GM12892 (cell line): ENCODE results near the gene AVPR2.

ENCODE experiments used
- DNase-seq: peaks from one replicate; pipeline ENCODE4 v3.0.0; 2011; ENCODE audit not compliant: insufficient read length
- FAIRE-seq: peaks from 2 replicates; lab custom pipeline; 2011; peaks lifted over from hg19 to GRCh38; lab: Jason Lieb, UNC
- POLR2A ChIP-seq: IDR thresholded peaks from 2 replicates; pipeline ENCODE4 v1.6.1; 2011; ENCODE audit warnings: low read depth, low read length, control low read depth
- POLR2AphosphoS5 ChIP-seq: IDR thresholded peaks from 2 replicates; pipeline ENCODE4 v1.6.1; 2011; ENCODE audit warnings: low read depth, low read length, control low read depth
- TAF1 ChIP-seq: IDR thresholded peaks from 2 replicates; pipeline ENCODE4 v1.6.1; 2011; ENCODE audit warnings: low read depth, mild to moderate bottlenecking, control low read depth, low read length, borderline replicate concordance

The AVPR2 gene

DNA sequence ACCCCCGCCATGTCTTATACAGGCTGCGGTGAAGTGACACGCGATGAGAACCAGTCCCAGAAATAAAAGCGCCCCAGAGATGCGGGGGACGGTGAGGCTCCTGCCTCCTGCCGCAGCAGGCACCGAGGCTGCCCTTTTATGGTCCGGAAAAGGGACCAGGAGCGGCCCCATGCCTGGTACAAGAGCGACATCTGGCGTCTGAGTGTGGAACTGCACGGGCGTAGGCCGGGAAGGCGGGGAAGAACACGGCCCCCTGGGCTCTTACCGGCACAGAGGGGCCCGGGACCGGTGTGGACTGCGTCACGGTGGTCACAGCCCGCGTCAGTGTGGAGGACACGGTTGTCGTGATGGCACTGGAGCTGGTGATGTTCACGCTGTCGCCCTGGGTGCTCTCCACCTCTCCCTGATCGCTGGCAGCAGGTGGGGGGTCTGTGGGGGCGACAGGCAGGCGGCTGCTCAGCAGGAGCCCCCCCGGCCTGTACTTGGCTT, 48.9 kb downstream of the AVPR2 start:
- FAIRE-seq (peak; percentile 95), DNase-seq (peak; percentile 96)
- TF ChIP-seq TAF1 (no peak), POLR2AphosphoS5 (0 out of 2 replicates have a peak, but pooled peaks have one; percentile 29)

DNA sequence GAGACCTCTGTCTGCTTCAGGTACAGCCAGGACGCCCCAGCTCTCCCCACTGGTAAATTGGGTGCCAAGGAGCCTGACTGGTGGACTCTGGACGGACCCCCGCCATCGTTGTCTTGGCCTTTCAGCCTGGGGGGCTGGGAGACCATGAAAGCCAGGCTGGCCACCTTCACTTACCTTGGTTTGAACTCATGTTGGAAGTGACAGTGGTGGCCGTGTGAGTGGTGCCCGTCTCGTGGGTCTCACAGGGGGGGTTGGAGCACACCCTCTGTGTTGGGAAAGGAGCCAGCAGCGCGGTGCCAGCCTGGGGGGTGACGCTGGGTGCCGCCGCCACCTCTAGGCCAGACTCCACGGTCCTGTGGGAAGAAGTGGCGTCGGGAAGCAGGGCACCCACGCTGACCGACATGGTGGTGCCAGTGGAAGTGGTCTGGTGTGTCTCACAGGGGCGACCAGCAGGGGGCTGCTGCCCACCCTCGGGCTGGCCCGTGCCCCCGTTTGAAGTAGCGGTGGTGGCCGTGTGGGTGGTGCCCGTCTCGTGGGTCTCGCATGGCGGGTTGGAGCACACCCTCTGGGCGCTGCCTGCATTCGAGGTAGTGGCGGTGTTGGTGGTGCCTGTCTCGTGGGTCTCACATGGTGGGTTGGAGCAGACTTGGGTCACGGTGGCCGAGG, 49.6 kb downstream of the AVPR2 start:
- DNase-seq (no peak), FAIRE-seq (no peak)
- TF ChIP-seq POLR2AphosphoS5 (no peak), POLR2A (0 out of 2 replicates have a peak, but pooled peaks have one; percentile 46)

DNA sequence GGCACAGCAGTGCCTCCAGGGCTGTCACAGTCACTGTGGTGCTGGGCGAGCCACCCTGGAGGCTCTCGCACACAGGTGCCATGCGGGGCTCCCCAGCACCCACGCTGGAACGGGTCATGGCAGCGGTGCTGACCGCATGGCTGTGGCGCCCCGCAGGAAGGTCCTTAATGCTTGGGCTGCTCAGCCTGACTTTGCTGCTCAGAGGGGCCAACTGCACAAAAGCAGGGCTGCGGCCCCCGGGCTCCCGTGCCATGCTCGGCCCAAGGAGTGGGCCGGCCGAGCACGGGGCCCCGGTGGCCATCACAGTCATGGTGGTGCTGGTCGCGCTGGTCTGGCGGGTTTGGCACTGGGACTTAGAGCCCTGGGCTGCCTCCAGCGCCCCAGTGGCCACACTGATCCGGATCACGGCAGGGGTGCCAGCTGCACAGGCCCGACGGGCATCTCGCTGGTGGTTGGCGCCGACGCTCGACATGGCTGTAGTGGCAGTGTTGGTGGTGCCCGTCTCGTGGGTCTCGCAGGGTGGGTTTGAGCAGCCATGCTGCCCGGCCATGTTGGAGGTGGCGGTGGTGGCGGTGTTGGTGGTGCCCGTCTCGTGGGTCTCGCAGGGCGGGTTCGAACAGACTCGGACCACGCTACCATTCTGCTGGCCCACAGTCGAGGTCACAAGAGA, 50.2 kb downstream of the AVPR2 start:
- DNase-seq (no peak), FAIRE-seq (no peak)
- TF ChIP-seq POLR2AphosphoS5 (peak; percentile 10; the same call in 1 of the 2 replicates), TAF1 (no peak)

DNA sequence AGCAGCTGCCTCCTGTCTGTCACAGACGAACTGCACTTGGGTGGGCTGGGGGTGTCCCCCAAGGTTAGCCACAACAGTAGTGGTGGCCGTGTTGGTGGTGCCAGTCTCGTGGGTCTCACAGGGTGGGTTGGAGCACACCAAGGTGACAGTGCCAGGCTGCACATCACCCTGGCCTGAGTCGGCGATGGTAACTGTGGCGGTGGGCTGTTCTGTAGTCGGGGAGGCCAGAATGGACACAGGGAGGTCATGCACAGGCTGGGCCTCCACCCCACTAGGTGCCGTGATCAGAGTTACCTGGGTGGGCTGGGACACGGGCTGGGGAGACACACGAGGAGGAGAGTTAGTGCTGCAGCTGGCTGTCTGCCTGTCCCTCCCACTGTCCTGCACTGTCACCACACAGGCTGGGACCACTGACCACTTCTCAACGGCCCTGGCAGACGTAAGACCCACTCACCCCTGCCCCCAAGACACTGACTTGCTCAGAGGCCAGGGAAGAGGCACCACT, 50.8 kb downstream of the AVPR2 start:
- TF ChIP-seq TAF1 = no peak
- TF ChIP-seq POLR2AphosphoS5 = peak; percentile 20; the same call in 1 of the 2 replicates
- DNase-seq = no peak
- FAIRE-seq = no peak

DNA sequence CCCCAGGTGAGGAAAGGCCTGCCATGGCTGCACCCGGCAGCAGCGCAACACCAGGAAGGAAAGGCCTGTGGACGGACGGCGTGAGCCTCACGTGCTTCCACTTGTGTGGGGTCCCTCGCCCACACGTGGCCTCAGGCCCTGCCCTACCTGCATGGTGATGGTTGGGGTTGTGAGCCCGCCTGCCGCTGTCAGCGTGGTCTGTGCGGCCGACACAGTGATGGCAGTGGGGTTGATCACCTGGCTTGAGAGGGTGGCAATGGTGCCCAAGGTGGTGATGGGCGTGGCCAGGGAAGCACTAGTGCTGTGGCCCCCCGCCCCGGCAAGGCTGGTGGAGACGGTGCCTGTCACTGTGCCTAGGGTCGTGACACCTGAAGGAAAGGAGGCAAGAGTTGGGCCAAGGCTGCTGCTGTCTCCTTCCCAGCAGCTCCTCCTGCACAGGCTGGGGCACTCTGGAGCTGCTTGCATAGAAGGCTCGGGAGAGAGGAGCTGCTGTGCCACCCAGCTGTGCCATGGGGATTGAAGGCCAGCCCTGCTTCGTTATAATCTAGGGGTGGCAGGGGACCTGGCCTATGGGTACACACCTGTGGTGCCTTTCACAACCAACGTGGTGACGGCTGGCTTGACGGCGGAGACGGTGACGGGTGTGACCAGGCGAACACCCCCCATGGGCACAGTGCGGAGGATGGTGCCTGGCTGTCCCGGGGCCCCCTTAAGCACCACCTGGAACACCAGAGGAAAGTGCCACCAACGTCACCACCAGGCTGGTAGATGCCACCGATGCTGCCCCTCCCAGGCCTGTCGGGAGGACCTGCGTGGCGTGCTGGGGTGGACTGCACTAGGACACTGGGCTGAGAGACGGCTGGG, 51.8 kb downstream of the AVPR2 start:
- no peak for TF ChIP-seq POLR2AphosphoS5
- TF ChIP-seq POLR2A = 0 out of 2 replicates have a peak, but pooled peaks have one; percentile 6
- TF ChIP-seq TAF1 = no peak
- no peak for FAIRE-seq
- DNase-seq = no peak
